Sigmoid colon (tissue), 3 donors: ENCODE data around the gene RNF208.

Experiments used
- CTCF ChIP-seq, 4 experiments: fragments of 450-650 bp in 3 of 4; fragments of 200-600 bp in 1 of 4; IDR thresholded peaks; one replicate each; pipeline ENCODE4 v1.5.1; 2016 to 2019; ENCODE audit warnings: antibody characterized with exemption in 4 of 4, mild to moderate bottlenecking in 3 of 4, moderate library complexity in 2 of 4
- POLR2A ChIP-seq, 2 donors: fragments of 450-650 bp; IDR thresholded peaks; one replicate each; pipeline ENCODE4 v1.6.1; 2016; ENCODE audit warnings: antibody characterized with exemption in 2 of 2, mild to moderate bottlenecking in 2 of 2, moderate library complexity in 2 of 2

GRCh38 chr9:137198051-137198901 is 23.8 kb downstream of the RNF208 start:
- TF ChIP-seq CTCF (IDR thresholded peaks at IDR 0.05), result no peak
- no peak for TF ChIP-seq POLR2A (IDR thresholded peaks at IDR 0.05)
